ENCODE results near the gene GNA14. TPM values are rescaled to one million over a fixed set of nuclear protein-coding genes. Genes with fewer than 3 reads are reported as not detected.

Gene GNA14
- total RNA-seq, 1 experiment from 2014 or later, result not detected

GRCh38 chr9:77677957-77678535 lies 29.9 kb upstream of the GNA14 start:
- no peak overlapping the region for H3K27ac ChIP-seq (ENCODE audit: low read length)
- H3K4me2 ChIP-seq (ENCODE audit: low read depth, low read length, poor library complexity, severe bottlenecking), result no peak overlapping the region
- no peak for DNase-seq
- H3K9me3 ChIP-seq (ENCODE audit: low read length), result no peaks in the 10 kb centered on the region
- no peaks in the 10 kb centered on the region for H4K20me1 ChIP-seq (ENCODE audit: insufficient read depth, low read depth, low read length)
- H3K27me3 ChIP-seq (ENCODE audit: low read length), result no peaks in the 10 kb centered on the region
- H3K4me3 ChIP-seq (ENCODE audit: low read length), result no peak overlapping the region
- H3K4me1 ChIP-seq (ENCODE audit: low read length), result no peaks in the 10 kb centered on the region
- H3K79me2 ChIP-seq (ENCODE audit: low read length), result no peaks in the 10 kb centered on the region
- no peaks in the 10 kb centered on the region for H3K9me2 ChIP-seq (replicated peaks; ENCODE audit: insufficient read depth, low read length)
- H2AFZ ChIP-seq (ENCODE audit: low read length), result no peak overlapping the region
- H3K9ac ChIP-seq (ENCODE audit: low read length), result no peak overlapping the region
- H3K36me3 ChIP-seq (ENCODE audit: insufficient read depth, low read length), result no peaks in the 10 kb centered on the region

- Histone ChIP-seq H2AFZ (ENCODE audit: low read length) (no peak overlapping the region), H4K20me1 (ENCODE audit: insufficient read depth, low read depth, low read length) (no peaks in the 10 kb centered on the region), H3K79me2 (ENCODE audit: low read length) (no peaks in the 10 kb centered on the region), H3K9me2 (replicated peaks; ENCODE audit: insufficient read depth, low read length) (no peaks in the 10 kb centered on the region), H3K36me3 (ENCODE audit: insufficient read depth, low read length) (no peaks in the 10 kb centered on the region), H3K4me1 (ENCODE audit: low read length) (no peaks in the 10 kb centered on the region), H3K4me3 (ENCODE audit: low read length) (no peak overlapping the region), H3K27me3 (ENCODE audit: low read length) (no peaks in the 10 kb centered on the region), H3K27ac (ENCODE audit: low read length) (no peak overlapping the region), H3K4me2 (ENCODE audit: low read depth, low read length, poor library complexity, severe bottlenecking) (no peak overlapping the region), H3K9me3 (ENCODE audit: low read length) (no peaks in the 10 kb centered on the region), H3K9ac (ENCODE audit: low read length) (no peak overlapping the region)
- DNase-seq, result no peak
Observed at GRCh38 chr9:77677397-77677796, 29.3 kb upstream of the GNA14 start.

- Histone ChIP-seq H4K20me1 (ENCODE audit: insufficient read depth, low read depth, low read length) (no peaks in the 10 kb centered on the region), H3K9ac (ENCODE audit: low read length) (no peak overlapping the region), H3K4me3 (ENCODE audit: low read length) (no peak overlapping the region), H2AFZ (ENCODE audit: low read length) (no peak overlapping the region), H3K9me2 (replicated peaks; ENCODE audit: insufficient read depth, low read length) (no peaks in the 10 kb centered on the region), H3K9me3 (ENCODE audit: low read length) (no peaks in the 10 kb centered on the region), H3K27me3 (ENCODE audit: low read length) (no peaks in the 10 kb centered on the region), H3K4me1 (ENCODE audit: low read length) (no peaks in the 10 kb centered on the region), H3K79me2 (ENCODE audit: low read length) (no peaks in the 10 kb centered on the region), H3K27ac (ENCODE audit: low read length) (no peak overlapping the region), H3K4me2 (ENCODE audit: low read depth, low read length, poor library complexity, severe bottlenecking) (no peak overlapping the region), H3K36me3 (ENCODE audit: insufficient read depth, low read length) (no peaks in the 10 kb centered on the region)
- DNase-seq, result peak; percentile 54
Observed at GRCh38 chr9:77673941-77674791, 26.0 kb upstream of the GNA14 start.

- H3K9me2 ChIP-seq (replicated peaks; ENCODE audit: insufficient read depth, low read length), result no peaks in the 10 kb centered on the region
- no peaks in the 10 kb centered on the region for H3K9me3 ChIP-seq (ENCODE audit: low read length)
Observed at GRCh38 chr9:77672183-77672582, 24.1 kb upstream of the GNA14 start.

GRCh38 chr9:77667151-77667550 lies 19.0 kb upstream of the GNA14 start:
- Histone ChIP-seq H3K27me3 (ENCODE audit: low read length) (no peaks in the 10 kb centered on the region), H3K9me2 (replicated peaks; ENCODE audit: insufficient read depth, low read length) (no peaks in the 10 kb centered on the region), H3K9me3 (ENCODE audit: low read length) (no peaks in the 10 kb centered on the region), H3K27ac (ENCODE audit: low read length) (no peak overlapping the region), H3K9ac (ENCODE audit: low read length) (no peak overlapping the region), H2AFZ (ENCODE audit: low read length) (no peak overlapping the region), H3K4me2 (ENCODE audit: low read depth, low read length, poor library complexity, severe bottlenecking) (no peak overlapping the region), H3K4me1 (ENCODE audit: low read length) (no peaks in the 10 kb centered on the region), H3K36me3 (ENCODE audit: insufficient read depth, low read length) (no peaks in the 10 kb centered on the region), H3K79me2 (ENCODE audit: low read length) (no peaks in the 10 kb centered on the region), H4K20me1 (ENCODE audit: insufficient read depth, low read depth, low read length) (no peaks in the 10 kb centered on the region), H3K4me3 (ENCODE audit: low read length) (no peak overlapping the region)
- no peak for DNase-seq

More at GRCh38 chr9:77672183-77672582, 24.1 kb upstream of the GNA14 start:
- Histone ChIP-seq H3K27ac (ENCODE audit: low read length) (no peak overlapping the region), H3K27me3 (ENCODE audit: low read length) (no peaks in the 10 kb centered on the region), H2AFZ (ENCODE audit: low read length) (no peak overlapping the region), H3K79me2 (ENCODE audit: low read length) (no peaks in the 10 kb centered on the region), H3K4me1 (ENCODE audit: low read length) (no peaks in the 10 kb centered on the region), H4K20me1 (ENCODE audit: insufficient read depth, low read depth, low read length) (no peaks in the 10 kb centered on the region), H3K9ac (ENCODE audit: low read length) (no peak overlapping the region), H3K36me3 (ENCODE audit: insufficient read depth, low read length) (no peaks in the 10 kb centered on the region), H3K4me2 (ENCODE audit: low read depth, low read length, poor library complexity, severe bottlenecking) (no peak overlapping the region), H3K4me3 (ENCODE audit: low read length) (no peak overlapping the region)
- DNase-seq, result no peak

- no peak overlapping the region for H3K9ac ChIP-seq (ENCODE audit: low read length)
- H3K4me2 ChIP-seq (ENCODE audit: low read depth, low read length, poor library complexity, severe bottlenecking), result no peak overlapping the region
- no peak overlapping the region for H2AFZ ChIP-seq (ENCODE audit: low read length)
- no peak overlapping the region for H3K4me3 ChIP-seq (ENCODE audit: low read length)
- H3K27me3 ChIP-seq (ENCODE audit: low read length), result no peaks in the 10 kb centered on the region
- no peaks in the 10 kb centered on the region for H3K36me3 ChIP-seq (ENCODE audit: insufficient read depth, low read length)
- H3K9me3 ChIP-seq (ENCODE audit: low read length), result no peaks in the 10 kb centered on the region
- no peak overlapping the region for H3K27ac ChIP-seq (ENCODE audit: low read length)
- H3K79me2 ChIP-seq (ENCODE audit: low read length), result no peaks in the 10 kb centered on the region
- no peaks in the 10 kb centered on the region for H3K4me1 ChIP-seq (ENCODE audit: low read length)
- no peaks in the 10 kb centered on the region for H3K9me2 ChIP-seq (replicated peaks; ENCODE audit: insufficient read depth, low read length)
- H4K20me1 ChIP-seq (ENCODE audit: insufficient read depth, low read depth, low read length), result no peaks in the 10 kb centered on the region
- DNase-seq, result no peak
Observed at GRCh38 chr9:77663754-77664153, 15.6 kb upstream of the GNA14 start.

GRCh38 chr9:77661566-77662085 lies 13.5 kb upstream of the GNA14 start:
- Histone ChIP-seq H2AFZ (ENCODE audit: low read length) (no peak overlapping the region), H3K4me3 (ENCODE audit: low read length) (no peak overlapping the region), H3K36me3 (ENCODE audit: insufficient read depth, low read length) (no peaks in the 10 kb centered on the region), H3K27me3 (ENCODE audit: low read length) (no peaks in the 10 kb centered on the region), H3K4me1 (ENCODE audit: low read length) (no peaks in the 10 kb centered on the region), H3K9me2 (replicated peaks; ENCODE audit: insufficient read depth, low read length) (no peaks in the 10 kb centered on the region), H3K79me2 (ENCODE audit: low read length) (no peaks in the 10 kb centered on the region), H3K4me2 (ENCODE audit: low read depth, low read length, poor library complexity, severe bottlenecking) (no peak overlapping the region), H3K9me3 (ENCODE audit: low read length) (no peaks in the 10 kb centered on the region), H4K20me1 (ENCODE audit: insufficient read depth, low read depth, low read length) (no peaks in the 10 kb centered on the region), H3K27ac (ENCODE audit: low read length) (no peak overlapping the region), H3K9ac (ENCODE audit: low read length) (no peak overlapping the region)
- no peak for DNase-seq

- DNase-seq, result no peak
- H3K36me3 ChIP-seq (ENCODE audit: insufficient read depth, low read length), result no peaks in the 10 kb centered on the region
- H3K27me3 ChIP-seq (ENCODE audit: low read length), result no peaks in the 10 kb centered on the region
- H3K4me2 ChIP-seq (ENCODE audit: low read depth, low read length, poor library complexity, severe bottlenecking), result no peak overlapping the region
- no peaks in the 10 kb centered on the region for H3K79me2 ChIP-seq (ENCODE audit: low read length)
- H3K9me2 ChIP-seq (replicated peaks; ENCODE audit: insufficient read depth, low read length), result no peaks in the 10 kb centered on the region
- H3K9ac ChIP-seq (ENCODE audit: low read length), result no peak overlapping the region
- no peaks in the 10 kb centered on the region for H3K4me1 ChIP-seq (ENCODE audit: low read length)
- H2AFZ ChIP-seq (ENCODE audit: low read length), result no peak overlapping the region
- H3K9me3 ChIP-seq (ENCODE audit: low read length), result no peaks in the 10 kb centered on the region
- H4K20me1 ChIP-seq (ENCODE audit: insufficient read depth, low read depth, low read length), result no peaks in the 10 kb centered on the region
- H3K27ac ChIP-seq (ENCODE audit: low read length), result no peak overlapping the region
- H3K4me3 ChIP-seq (ENCODE audit: low read length), result no peak overlapping the region
Observed at GRCh38 chr9:77659926-77660325, 11.8 kb upstream of the GNA14 start.

Data from Karpas-422 (cell line).